HG03064 (cell line): ENCODE measurements around the gene NUTM2E.
"Not testable (repeated sequence)": the region's sequence is repeated elsewhere in the genome, so short reads cannot be mapped to it uniquely, and the experiment has no call there.

Source experiments
- ATAC-seq: cut with Tn5 transposase; IDR thresholded peaks from one replicate; pipeline ENCODE4 v1.9.1; 2021; ENCODE audit warnings: low read depth; ENCODE audit not compliant: unreplicated experiment

The NUTM2E gene

DNA sequence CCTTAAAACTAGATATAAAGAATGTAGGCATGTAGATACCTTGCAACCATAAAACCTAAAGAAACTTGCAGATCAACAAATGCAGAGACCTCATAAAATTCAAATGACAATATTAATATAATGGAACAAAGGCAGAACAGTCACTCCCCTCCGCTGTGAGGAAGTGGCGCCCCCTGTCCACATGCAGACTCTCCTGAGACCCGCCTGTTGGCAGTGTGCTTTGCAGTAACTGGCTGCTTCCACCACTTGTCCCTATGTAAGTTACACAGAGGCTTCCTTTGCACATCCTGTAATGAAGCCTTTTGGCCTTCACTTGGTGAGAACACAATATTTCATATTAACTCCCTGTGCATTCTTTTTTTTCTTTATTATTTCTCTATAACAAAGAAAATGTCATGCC, 36.3 kb downstream of the NUTM2E start:
- ATAC-seq = not testable (repeated sequence)

DNA sequence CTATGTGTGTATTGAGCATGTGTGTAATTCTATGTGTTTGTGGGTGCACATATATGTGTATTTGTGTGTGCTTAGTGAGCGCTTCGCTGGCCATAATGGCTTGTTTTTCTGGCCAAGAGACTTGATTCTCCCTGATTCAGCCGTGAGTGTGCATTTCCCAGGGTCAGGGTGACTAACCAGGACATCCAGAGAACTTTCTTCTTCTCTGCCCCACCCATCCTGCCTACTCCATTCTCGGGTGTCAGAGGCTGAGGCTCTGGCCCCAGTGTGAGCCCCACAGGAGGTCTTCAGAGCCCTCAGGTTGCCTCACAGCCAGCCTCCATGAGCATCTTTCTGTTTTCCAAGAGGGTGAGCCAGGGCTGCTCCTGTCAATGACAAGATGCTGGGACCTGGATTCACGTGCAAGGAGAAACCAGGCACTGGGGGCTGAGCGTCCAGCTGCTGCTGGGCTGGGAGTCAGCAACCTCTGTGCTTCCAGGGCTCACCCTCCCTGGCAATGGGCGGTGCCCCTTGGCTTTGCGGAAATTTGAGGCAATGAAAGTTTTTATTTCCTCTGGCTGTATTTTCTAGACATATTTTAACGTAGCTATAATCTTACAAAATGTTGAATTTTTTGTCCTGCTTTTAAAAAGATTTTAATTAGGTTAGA, 40.5 kb downstream of the NUTM2E start:
- not testable (repeated sequence) for ATAC-seq

DNA sequence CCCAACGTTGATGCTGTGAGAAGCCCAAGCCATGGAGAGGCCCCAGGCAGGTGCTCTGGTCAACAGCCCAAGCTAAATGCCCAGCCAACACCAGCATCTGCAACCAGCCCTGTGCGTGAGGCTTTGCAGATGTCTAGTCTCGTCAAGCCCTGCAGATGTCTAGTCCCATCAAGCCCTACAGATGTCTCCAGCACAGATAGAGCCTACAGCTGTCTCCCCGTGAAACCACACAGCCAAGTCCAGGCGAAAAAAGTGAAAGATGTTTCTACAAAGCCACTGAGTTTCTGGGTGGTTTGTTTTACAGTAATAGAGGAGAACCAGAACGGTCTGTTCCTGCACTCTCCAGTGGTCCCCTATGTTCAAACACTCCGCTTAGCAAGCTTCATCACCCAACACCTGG, 41.5 kb downstream of the NUTM2E start:
- not testable (repeated sequence) for ATAC-seq

DNA sequence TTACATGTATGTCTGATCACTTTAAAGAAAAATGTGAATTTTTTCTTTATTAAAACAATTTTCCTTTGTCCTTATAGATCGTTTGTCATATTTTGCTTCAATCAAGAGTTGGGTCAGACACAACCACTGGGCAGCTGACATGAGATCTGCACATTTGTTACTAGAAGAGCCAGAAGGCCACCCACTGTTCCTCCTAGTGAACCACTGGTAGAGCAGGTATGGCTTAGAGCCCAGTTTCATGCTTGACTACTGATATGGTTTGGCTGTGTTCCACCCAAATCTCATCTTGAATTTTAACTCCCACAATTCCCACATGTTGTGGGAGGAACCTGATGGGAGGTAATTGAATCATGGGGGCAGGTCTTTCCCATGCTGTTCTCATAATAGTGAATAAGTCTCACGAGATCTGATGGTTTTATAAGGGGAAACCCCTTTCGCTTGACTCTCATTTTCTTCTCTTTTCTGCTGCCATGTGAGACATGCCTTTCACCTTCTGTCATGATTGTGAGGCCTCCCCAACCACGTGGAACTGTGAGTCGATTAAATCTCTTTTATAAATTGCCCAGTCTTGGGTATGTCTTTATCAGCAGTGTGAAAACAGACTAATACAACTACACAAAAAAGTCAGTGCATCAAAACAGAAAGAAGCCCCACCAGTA, 43.0 kb downstream of the NUTM2E start:
- ATAC-seq = not testable (repeated sequence)

DNA sequence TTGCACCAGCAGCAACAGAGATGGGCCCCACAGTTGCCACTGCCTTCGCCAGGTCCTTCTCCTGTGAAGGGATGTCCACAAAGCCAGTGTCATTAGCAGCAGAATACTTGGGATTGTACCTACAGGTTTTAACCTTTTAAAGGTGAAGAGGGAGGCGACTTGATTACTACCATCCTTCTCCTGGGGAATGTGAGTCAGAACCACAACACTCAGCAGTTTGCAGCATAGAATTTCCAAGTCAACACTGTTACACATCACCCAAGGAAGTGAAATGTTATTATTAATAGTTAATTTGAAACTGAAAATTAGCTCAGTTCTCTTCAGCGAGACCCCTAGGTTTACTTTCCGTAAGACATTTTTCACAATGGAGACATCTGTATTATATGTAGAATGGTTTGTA, 45.2 kb downstream of the NUTM2E start:
- not testable (repeated sequence) for ATAC-seq
